Mesothelial cell of epicardium (in vitro differentiated cells): Measurements from ENCODE around the gene SSBP3. TPM values are rescaled to one million over a fixed set of nuclear protein-coding genes. Genes with fewer than 3 reads are reported as not detected.
"Not testable (repeated sequence)": the region's sequence is repeated elsewhere in the genome, so short reads cannot be mapped to it uniquely, and the experiment has no call there.

Source experiments
- DNase-seq, 2 experiments: peaks; one replicate each; pipeline ENCODE4 v3.0.0; 2021; ENCODE audit warnings: low spot score in 2 of 2; ENCODE audit not compliant: unreplicated experiment in 2 of 2
- H3K27ac Mint-ChIP-seq: 2 replicates; pipeline ENCODE4 v1.8.0; 2021; ENCODE audit warnings: mixed read lengths
- H3K27me3 Mint-ChIP-seq: 2 replicates; pipeline ENCODE4 v1.8.0; 2021; ENCODE audit warnings: low read depth, mixed read lengths
- H3K36me3 Mint-ChIP-seq: 2 replicates; pipeline ENCODE4 v1.8.0; 2021; ENCODE audit warnings: mixed read lengths
- H3K4me1 Mint-ChIP-seq: 2 replicates; pipeline ENCODE4 v1.8.0; 2021; ENCODE audit warnings: mixed read lengths
- H3K4me3 Mint-ChIP-seq: 2 replicates; pipeline ENCODE4 v1.8.0; 2021; ENCODE audit warnings: mild to moderate bottlenecking, moderate library complexity, mixed read lengths
- H3K9me3 Mint-ChIP-seq: 2 replicates; pipeline ENCODE4 v1.8.0; 2021; ENCODE audit warnings: mixed read lengths
- CTCF ChIP-seq: fragments of 200-600 bp; sonication (generic); IDR thresholded peaks from one replicate; pipeline ENCODE4 v1.5.0; 2021; ENCODE audit warnings: antibody characterized with exemption; ENCODE audit not compliant: unreplicated experiment
- total RNA-seq: library from RNA; stranded (reverse); gene quantifications from 3 replicates; pipeline ENCODE4 v1.2.1, GENCODE V29; 2021

SSBP3 gene
- 171 to 188 TPM (median 172 TPM) in 3 replicates for total RNA-seq

- H3K4me1 Mint-ChIP-seq, result peaks cover 68% of the 10 kb centered on the region
- DNase-seq, result peak; percentile 92 to 98
- H3K27ac Mint-ChIP-seq, result peak within 1 kb of the TSS; percentile 99
- no peak for TF ChIP-seq CTCF
- H3K36me3 Mint-ChIP-seq, result peaks cover 9% of the 10 kb centered on the region
- peak within 1 kb of the TSS; percentile 84 for H3K4me3 Mint-ChIP-seq
- H3K27me3 Mint-ChIP-seq, result no peaks in the 10 kb centered on the region
- H3K9me3 Mint-ChIP-seq, result no peaks in the 10 kb centered on the region
Measured at GRCh38 chr1:54406339-54407153, at the start of gene SSBP3. Gene SSBP3, minus strand, starts transcription at chr1:54406394.

GRCh38 chr1:54453509-54453908, 47.3 kb upstream of the SSBP3 start:
- H3K27ac Mint-ChIP-seq, result no peak overlapping the region
- H3K4me3 Mint-ChIP-seq, result no peak overlapping the region
- H3K9me3 Mint-ChIP-seq, result peaks cover 18% of the 10 kb centered on the region
- no peak for DNase-seq
- TF ChIP-seq CTCF, result no peak
- peaks cover 11% of the 10 kb centered on the region for H3K4me1 Mint-ChIP-seq
- H3K36me3 Mint-ChIP-seq, result peaks cover 8% of the 10 kb centered on the region
- H3K27me3 Mint-ChIP-seq, result no peaks in the 10 kb centered on the region

- Mint-ChIP-seq H3K27me3 (no peaks in the 10 kb centered on the region), H3K36me3 (peaks cover 8% of the 10 kb centered on the region), H3K9me3 (peaks cover 18% of the 10 kb centered on the region), H3K4me3 (no peak overlapping the region), H3K27ac (no peak overlapping the region), H3K4me1 (peaks cover 8% of the 10 kb centered on the region)
- no peak for TF ChIP-seq CTCF
- DNase-seq, result no peak
Measured at GRCh38 chr1:54453022-54453421, 46.8 kb upstream of the SSBP3 start.

DNA sequence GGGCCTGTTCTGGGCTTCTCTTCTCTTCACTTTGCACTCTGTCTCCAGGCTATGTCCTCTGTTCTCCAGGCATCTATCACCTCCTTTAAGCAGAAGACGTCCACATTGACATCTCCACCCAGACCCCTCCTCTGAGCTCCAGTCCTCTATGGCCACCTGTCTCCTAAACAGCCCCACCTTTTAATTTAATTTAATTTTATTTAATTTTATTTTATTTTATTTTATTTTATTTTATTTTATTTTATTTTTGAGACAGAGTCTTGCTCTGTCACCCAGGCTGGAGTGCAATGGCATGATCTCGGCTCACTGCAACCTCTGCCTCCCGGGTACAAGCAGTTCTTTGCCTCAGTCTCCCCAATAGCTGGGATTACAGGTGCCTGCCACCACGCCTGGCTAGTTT, 43.2 kb upstream of the SSBP3 start:
- DNase-seq, H3K36me3 Mint-ChIP-seq, H3K27me3 Mint-ChIP-seq: not testable (repeated sequence)

DNA sequence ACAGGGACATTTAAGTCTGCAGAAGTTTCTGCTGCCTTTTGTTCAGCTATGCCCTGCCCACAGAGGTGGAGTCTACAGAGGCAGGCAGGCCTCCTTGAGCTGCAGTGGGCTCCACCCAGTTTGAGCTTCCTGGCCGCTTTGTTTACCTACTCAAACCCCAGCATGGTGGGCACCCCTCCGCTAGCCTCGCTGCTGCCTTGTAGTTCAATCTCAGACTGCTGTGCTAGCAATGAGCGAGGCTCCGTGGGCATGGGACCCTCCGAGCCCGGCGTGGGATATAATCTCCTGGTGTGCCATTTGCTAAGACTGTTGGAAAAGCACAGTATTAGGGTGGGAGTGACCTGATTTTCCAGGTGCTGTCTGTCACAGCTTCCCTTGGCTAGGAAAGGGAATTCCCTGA, 42.6 kb upstream of the SSBP3 start:
- H3K27ac Mint-ChIP-seq, DNase-seq, H3K4me1 Mint-ChIP-seq, H3K36me3 Mint-ChIP-seq, H3K27me3 Mint-ChIP-seq, H3K4me3 Mint-ChIP-seq: not testable (repeated sequence)
- peaks cover 28% of the 10 kb centered on the region for H3K9me3 Mint-ChIP-seq

More for the DNA sequence above, 43.2 kb upstream of the SSBP3 start:
- H3K4me3 Mint-ChIP-seq, H3K27ac Mint-ChIP-seq, H3K4me1 Mint-ChIP-seq: not testable (repeated sequence)
- H3K9me3 Mint-ChIP-seq, result peaks cover 28% of the 10 kb centered on the region

DNA sequence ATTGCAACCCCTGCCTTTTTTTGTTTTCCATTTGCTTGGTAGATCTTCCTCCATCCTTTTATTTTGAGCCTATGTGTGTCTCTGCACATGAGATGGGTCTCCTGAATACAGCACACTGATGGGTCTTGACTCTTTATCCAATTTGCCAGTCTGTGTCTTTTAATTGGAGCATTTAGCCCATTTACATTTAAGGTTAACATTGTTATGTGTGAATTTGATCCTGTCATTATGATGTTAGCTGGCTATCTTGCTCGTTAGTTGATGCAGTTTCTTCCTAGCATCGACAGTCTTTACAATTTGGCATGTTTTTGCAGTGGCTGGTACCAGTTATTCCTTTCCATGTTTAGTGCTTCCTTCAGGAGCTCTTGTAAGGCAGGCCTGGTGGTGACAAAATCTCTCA, 40.9 kb upstream of the SSBP3 start:
- not testable (repeated sequence) for H3K4me1 Mint-ChIP-seq, H3K27ac Mint-ChIP-seq, H3K4me3 Mint-ChIP-seq, DNase-seq, H3K27me3 Mint-ChIP-seq, H3K36me3 Mint-ChIP-seq
- peaks cover 27% of the 10 kb centered on the region for H3K9me3 Mint-ChIP-seq

DNA sequence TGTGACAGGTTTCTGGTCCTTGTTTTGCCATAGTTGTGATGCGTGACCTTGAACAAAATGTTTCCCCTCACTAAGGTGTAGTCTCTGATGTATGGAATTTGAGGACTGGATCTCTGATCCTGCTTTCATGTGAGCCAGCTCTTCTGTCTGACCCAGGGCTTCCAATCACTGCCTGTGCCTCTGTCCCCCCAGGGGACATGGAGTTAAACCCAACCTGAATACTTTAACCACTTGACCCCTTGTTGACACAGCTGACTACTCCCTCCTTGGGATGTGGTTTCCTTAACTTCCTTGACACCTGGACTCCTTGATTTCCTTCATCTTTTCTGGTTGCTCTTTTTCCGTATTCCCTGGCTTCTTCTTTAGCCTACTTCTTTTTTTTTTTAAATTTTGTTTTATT, 36.0 kb upstream of the SSBP3 start:
- H3K27me3 Mint-ChIP-seq, result no peaks in the 10 kb centered on the region
- TF ChIP-seq CTCF, result no peak
- H3K36me3 Mint-ChIP-seq, result no peaks in the 10 kb centered on the region
- no peaks in the 10 kb centered on the region for H3K4me1 Mint-ChIP-seq
- H3K9me3 Mint-ChIP-seq, result peaks cover 7% of the 10 kb centered on the region
- no peak overlapping the region for H3K27ac Mint-ChIP-seq
- no peak overlapping the region for H3K4me3 Mint-ChIP-seq
- DNase-seq, result no peak
